Esophagus muscularis mucosa (tissue), 4 donors: Measurements from ENCODE around the gene TXNIP. TPM values are rescaled to one million over a fixed set of nuclear protein-coding genes. Genes with fewer than 3 reads are reported as not detected.

Experiments
- DNase-seq: peaks from one replicate; pipeline ENCODE4 v3.0.0-alpha.2; 2017; ENCODE audit errors: extremely low spot score
- H3K27ac ChIP-seq, 4 donors: fragments of 200-600 bp; sonication (generic); replicated peaks in 1 of 4; 1 replicate in 3 of 4; 2 replicates in 1 of 4; pipeline ENCODE4 v1.5.1; 2016 to 2019; ENCODE audit warnings: mild to moderate bottlenecking in 1 of 4
- H3K27me3 ChIP-seq, 4 donors: fragments of 200-600 bp; sonication (generic); one replicate each; pipeline versions ENCODE4 v1.5.1 to v1.6.0; 2016 to 2019
- H3K36me3 ChIP-seq, 4 donors: fragments of 200-600 bp; sonication (generic); one replicate each; pipeline ENCODE4 v1.5.1; 2016 to 2019
- H3K4me1 ChIP-seq, 4 donors: fragments of 200-600 bp; sonication (generic); one replicate each; pipeline ENCODE4 v1.5.1; 2016 to 2019
- H3K4me3 ChIP-seq, 4 donors: fragments of 200-600 bp; sonication (generic); 1 replicate in 2 of 4; 2 replicates in 2 of 4; pipeline ENCODE4 v1.5.1; 2016 to 2019; ENCODE audit warnings: mild to moderate bottlenecking in 4 of 4, moderate library complexity in 1 of 4
- H3K9me3 ChIP-seq, 4 donors: fragments of 200-600 bp; sonication (generic); 1 replicate in 3 of 4; 2 replicates in 1 of 4; pipeline ENCODE4 v1.5.1; 2016 to 2019
- EP300 ChIP-seq: sonication (generic); formaldehyde crosslinking; IDR thresholded peaks from one replicate; pipeline ENCODE4 v1.6.1; 2017; ENCODE audit warnings: antibody characterized with exemption
- POLR2A ChIP-seq: fragments of 450-650 bp; IDR thresholded peaks from one replicate; pipeline ENCODE4 v1.6.1; 2017; ENCODE audit warnings: antibody characterized with exemption, moderate library complexity, mild to moderate bottlenecking, low read depth
- POLR2AphosphoS5 ChIP-seq, 2 donors: sonication (generic); formaldehyde crosslinking; IDR thresholded peaks; one replicate each; pipeline ENCODE4 v1.6.1; 2017; ENCODE audit warnings: antibody characterized with exemption in 2 of 2
- WGBS: methylation state at CpG from one replicate; pipeline ENCODE4 v1.1.5; 2018; 5-methylcytosine and 5-hydroxymethylcytosine counted together
- intact Hi-C: fragments of 100-400 bp; cut with DNase I; formaldehyde crosslinking; loops from one replicate; pipeline ENCODE4 v1.15.1; 2023
- total RNA-seq, 4 donors: library from RNA; depleted of rRNA; stranded (reverse); fragments of >200 nt; gene quantifications; one replicate each; pipeline versions ENCODE4 v1.1.0 to v1.2.1, GENCODE V29; 2016
- TF ChIP-seq, protein P1 (sequence below), 3 experiments: fragments of 200-600 bp in 2 of 3; fragments of 450-650 bp in 1 of 3; sonication (generic) in 2 of 3; IDR thresholded peaks; one replicate each; pipeline ENCODE4 v1.5.1; 2017 to 2019; ENCODE audit warnings: antibody characterized with exemption in 3 of 3, mild to moderate bottlenecking in 2 of 3, moderate library complexity in 1 of 3

TXNIP gene
- total RNA-seq, 4 donors from 2014 or later = 1,186 to 4,171 (median 2,482) TPM

DNA sequence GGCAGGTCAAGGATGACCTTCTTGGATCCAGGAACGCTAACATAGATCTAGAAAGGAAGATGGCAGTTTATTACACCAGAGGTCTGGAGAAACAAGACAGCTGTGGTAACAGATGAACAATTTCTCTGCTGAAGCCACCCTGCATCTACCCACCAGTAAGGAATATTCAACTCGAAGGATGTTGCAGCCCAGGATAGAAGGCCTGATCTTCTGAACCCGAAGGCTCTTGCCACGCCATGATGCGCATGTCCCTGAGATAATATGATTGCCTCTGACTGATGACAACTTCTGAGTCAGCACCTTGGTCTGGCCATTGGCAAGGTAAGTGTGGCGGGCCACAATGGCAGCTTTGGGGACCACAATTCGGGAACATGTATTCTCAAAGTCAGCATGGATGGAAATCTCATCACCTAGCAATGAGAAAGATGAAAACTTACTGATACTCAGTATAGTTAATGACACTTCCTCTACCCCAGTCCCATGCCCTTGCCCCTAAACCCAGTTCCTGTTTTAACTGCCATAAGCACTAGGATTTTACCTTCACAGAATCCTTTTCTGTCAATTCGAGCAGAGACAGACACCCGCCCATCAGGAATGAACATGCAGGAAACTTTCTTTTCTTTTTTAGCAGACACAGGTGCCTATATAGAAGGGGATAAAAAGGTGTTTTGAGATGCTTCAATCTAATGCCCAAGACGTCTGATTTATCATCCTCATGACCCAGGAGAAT lies 1.8 kb downstream of the TXNIP start:
- intact Hi-C loops = no loop called here
- TF ChIP-seq POLR2AphosphoS5 (IDR thresholded peaks at IDR 0.05) = peak in 1 of 2 donors; percentile 82
- no peak for TF ChIP-seq EP300
- peaks cover 31 to 43% (median 36%) of the 10 kb centered on the region in 4 donors for H3K36me3 ChIP-seq
- peak overlapping the region; percentile 70 to 85 (median 80) for H3K4me3 ChIP-seq
- DNase-seq = no peak
- H3K27ac ChIP-seq = peak overlapping the region; percentile 94 to 96 (median 96)
- H3K4me1 ChIP-seq = peaks cover 25 to 52% (median 42%) of the 10 kb centered on the region in 4 donors
- no peaks in the 10 kb centered on the region for H3K27me3 ChIP-seq
- 4% methylated on average over 10 of the region's 10 CpGs for WGBS
- no peaks in the 10 kb centered on the region for H3K9me3 ChIP-seq

DNA sequence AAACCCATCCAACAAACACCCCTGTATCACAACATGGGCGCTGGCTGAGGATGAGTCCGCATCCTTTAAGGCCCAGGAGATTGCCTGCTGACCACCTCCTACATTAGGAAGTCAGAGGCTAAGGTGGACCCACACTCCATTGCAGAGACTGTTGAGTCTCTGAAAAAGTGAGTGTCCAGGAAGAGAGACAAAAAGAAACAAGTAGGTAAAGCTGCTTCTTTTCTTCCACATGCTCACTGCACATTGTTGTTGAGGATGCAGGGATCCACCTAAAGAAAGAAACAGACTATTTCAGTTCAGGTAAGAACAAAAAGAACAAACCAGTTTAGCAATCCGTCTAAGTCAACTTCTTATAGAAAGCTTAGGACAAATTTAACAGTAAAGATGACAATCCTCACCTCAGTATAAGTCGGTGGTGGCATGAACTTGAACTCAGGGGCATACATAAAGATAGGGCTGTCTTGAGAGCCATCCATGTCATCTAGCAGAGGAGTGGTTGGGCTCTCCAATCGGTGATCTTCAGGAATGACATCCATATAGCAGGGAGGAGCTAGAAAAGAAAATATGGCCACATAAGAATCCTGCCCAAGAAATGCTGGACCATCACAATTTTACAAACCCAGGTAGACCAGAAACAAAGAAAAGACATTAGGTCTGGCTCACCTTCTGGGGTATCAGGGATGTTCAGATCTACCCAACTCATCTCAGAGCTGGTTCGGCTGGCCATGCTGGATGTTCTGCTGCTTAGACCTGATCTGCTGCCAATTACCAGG lies 2.6 kb downstream of the TXNIP start:
- WGBS = 10% methylated on average over 6 of the region's 6 CpGs
- H3K27ac ChIP-seq = peak overlapping the region; percentile 94 to 96 (median 96)
- TF ChIP-seq, protein P1, sequence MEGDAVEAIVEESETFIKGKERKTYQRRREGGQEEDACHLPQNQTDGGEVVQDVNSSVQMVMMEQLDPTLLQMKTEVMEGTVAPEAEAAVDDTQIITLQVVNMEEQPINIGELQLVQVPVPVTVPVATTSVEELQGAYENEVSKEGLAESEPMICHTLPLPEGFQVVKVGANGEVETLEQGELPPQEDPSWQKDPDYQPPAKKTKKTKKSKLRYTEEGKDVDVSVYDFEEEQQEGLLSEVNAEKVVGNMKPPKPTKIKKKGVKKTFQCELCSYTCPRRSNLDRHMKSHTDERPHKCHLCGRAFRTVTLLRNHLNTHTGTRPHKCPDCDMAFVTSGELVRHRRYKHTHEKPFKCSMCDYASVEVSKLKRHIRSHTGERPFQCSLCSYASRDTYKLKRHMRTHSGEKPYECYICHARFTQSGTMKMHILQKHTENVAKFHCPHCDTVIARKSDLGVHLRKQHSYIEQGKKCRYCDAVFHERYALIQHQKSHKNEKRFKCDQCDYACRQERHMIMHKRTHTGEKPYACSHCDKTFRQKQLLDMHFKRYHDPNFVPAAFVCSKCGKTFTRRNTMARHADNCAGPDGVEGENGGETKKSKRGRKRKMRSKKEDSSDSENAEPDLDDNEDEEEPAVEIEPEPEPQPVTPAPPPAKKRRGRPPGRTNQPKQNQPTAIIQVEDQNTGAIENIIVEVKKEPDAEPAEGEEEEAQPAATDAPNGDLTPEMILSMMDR (IDR thresholded peaks at IDR 0.05) = no peak
- peak in 1 of 2 donors; percentile 35 for TF ChIP-seq POLR2AphosphoS5 (IDR thresholded peaks at IDR 0.05)
- TF ChIP-seq EP300 = no peak
- TF ChIP-seq POLR2A = no peak
- intact Hi-C loops = no loop called here
- no peak for DNase-seq
- peak overlapping the region; percentile 70 to 85 (median 80) for H3K4me3 ChIP-seq
- no peaks in the 10 kb centered on the region for H3K9me3 ChIP-seq
- H3K4me1 ChIP-seq = peaks cover 18 to 44% (median 36%) of the 10 kb centered on the region in 4 donors
- no peaks in the 10 kb centered on the region for H3K27me3 ChIP-seq
- peaks cover 31 to 43% (median 36%) of the 10 kb centered on the region in 4 donors for H3K36me3 ChIP-seq

DNA sequence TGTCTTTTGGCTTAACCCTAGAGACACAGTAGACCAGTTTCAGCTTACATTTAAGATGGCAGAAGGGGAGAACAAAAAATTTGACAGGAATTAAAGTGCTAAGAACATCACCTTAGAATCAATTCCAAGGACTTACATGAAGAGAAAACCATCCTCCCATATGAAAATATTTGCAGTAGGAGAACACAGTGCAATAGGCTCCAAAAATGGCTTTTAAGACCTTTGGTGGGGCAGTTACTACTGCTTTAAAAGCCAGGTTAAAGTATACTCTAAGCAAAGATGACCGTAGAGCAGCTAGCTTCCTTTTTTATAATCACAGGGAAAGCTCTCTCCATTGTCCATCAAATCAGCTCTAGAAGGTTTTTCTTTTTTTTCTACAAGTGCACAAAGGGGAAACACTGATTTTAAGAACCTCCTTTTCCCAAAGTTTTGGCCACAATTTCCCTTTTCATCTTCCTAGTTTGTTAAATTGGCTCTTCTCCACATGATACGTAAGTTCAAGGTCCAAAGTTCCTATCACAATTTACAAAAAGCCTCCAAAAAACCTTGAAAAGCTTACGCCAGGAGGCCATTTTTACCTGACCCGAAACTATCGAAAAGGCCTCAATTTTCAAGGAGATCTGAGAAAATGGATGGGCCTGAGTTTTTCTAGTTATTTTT lies 3.3 kb downstream of the TXNIP start:
- Histone ChIP-seq H3K27me3 (no peaks in the 10 kb centered on the region), H3K4me1 (peaks cover 13 to 38% (median 31%) of the 10 kb centered on the region in 4 donors), H3K36me3 (peaks cover 31 to 43% (median 36%) of the 10 kb centered on the region in 4 donors), H3K27ac (peak overlapping the region; percentile 94 to 96 (median 96)), H3K4me3 (peak overlapping the region; percentile 70 to 85 (median 80)), H3K9me3 (no peaks in the 10 kb centered on the region)
- TF ChIP-seq EP300 (no peak), POLR2A (no peak), POLR2AphosphoS5 (IDR thresholded peaks at IDR 0.05) (no peak)
- TF ChIP-seq, protein P1 (IDR thresholded peaks at IDR 0.05) = no peak
- 24% methylated on average over 5 of the region's 5 CpGs for WGBS
- intact Hi-C loops = no loop called here
- DNase-seq = no peak

DNA sequence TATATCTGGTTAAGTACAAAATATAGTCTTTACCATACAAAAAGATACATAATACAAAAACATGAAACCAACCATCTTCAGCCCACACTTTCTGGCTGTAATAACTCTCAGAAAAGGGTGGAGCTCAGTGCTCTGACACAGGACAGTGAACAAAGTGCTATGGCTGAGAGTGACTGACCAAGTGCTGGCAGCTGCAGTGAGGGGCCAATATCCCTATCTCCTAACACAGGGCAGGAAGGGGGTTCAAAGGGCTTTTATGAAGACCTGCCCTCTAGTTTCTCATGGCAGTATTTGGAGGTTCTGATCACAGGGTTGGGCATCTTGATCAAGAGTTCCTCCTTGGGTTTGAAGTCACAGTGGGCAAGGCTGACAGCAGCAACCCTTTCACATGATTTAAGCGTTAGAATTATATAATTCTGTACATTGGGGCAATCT lies 3.9 kb downstream of the TXNIP start:
- H3K27ac ChIP-seq = peak overlapping the region; percentile 94 to 96 (median 96)
- no peaks in the 10 kb centered on the region for H3K27me3 ChIP-seq
- no peak for DNase-seq
- TF ChIP-seq POLR2AphosphoS5 (IDR thresholded peaks at IDR 0.05) (peak in 1 of 2 donors; percentile 50), POLR2A (no peak)
- 44% methylated on average over 1 of the region's 1 CpG for WGBS
- intact Hi-C loops = no loop called here
- peaks cover 31 to 43% (median 36%) of the 10 kb centered on the region in 4 donors for H3K36me3 ChIP-seq
- no peaks in the 10 kb centered on the region for H3K9me3 ChIP-seq
- peaks cover 13 to 43% (median 29%) of the 10 kb centered on the region in 4 donors for H3K4me1 ChIP-seq
- H3K4me3 ChIP-seq = peak overlapping the region; percentile 70 to 85 (median 80)

DNA sequence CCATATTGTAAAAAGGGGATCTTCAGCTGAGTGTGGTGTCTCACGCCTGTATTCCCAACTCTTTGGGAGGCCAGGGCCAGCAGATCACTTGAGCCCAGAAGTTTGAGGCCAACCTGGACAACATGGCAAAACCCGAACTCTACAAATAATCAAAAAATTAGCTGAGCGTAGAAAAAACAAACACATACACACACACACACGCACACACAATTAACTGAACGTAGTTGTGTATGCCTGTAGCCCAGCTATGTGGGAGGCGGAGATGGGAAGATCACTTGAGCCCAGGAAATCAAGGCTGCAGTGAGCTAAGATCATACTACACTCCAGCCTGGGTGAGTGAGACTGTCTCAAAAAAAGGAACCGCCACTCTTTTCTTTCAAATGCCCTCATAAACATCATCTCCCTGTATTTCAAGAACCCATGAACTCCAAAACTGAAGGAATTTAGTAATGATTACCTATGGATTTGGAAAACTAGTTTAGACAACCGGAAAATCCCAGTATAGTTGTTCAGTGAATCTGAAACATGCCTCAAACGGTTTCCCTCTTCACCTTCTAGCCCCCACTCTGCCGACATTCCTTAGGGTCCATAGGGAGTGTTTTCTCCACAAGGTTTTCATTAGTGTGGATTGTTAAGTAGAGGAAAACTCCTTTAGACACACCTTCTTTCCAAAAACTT lies 4.5 kb downstream of the TXNIP start:
- H3K4me1 ChIP-seq = peaks cover 16 to 49% (median 31%) of the 10 kb centered on the region in 4 donors
- H3K4me3 ChIP-seq = peak overlapping the region; percentile 70 to 85 (median 80)
- intact Hi-C loops = no loop called here
- H3K27me3 ChIP-seq = no peaks in the 10 kb centered on the region
- TF ChIP-seq POLR2AphosphoS5 (IDR thresholded peaks at IDR 0.05) (peak in 1 of 2 donors; percentile 63), EP300 (no peak), POLR2A (no peak)
- TF ChIP-seq, protein P1 (IDR thresholded peaks at IDR 0.05) = no peak
- DNase-seq = no peak
- peak overlapping the region; percentile 94 to 96 (median 96) for H3K27ac ChIP-seq
- H3K36me3 ChIP-seq = peaks cover 31 to 43% (median 36%) of the 10 kb centered on the region in 4 donors
- 54% methylated on average over 10 of the region's 10 CpGs for WGBS
- no peaks in the 10 kb centered on the region for H3K9me3 ChIP-seq
